GM18517 (cell line): ENCODE results near the gene SLC12A4.
"Not testable (repeated sequence)": the region's sequence is repeated elsewhere in the genome, so short reads cannot be mapped to it uniquely, and the experiment has no call there.

Experiments used
- ATAC-seq: cut with Tn5 transposase; IDR thresholded peaks from one replicate; pipeline ENCODE4 v1.9.1; 2021; ENCODE audit warnings: mild to moderate bottlenecking, moderate library complexity; ENCODE audit not compliant: unreplicated experiment

SLC12A4 gene

GRCh38 chr16:67988675-67989074 is 20.2 kb upstream of the SLC12A4 start:
- ATAC-seq: no peak

- ATAC-seq: no peak
Measured at GRCh38 chr16:67987460-67988160, 19.2 kb upstream of the SLC12A4 start.

- ATAC-seq: no peak
Measured at GRCh38 chr16:67986949-67987348, 18.5 kb upstream of the SLC12A4 start.

- ATAC-seq: no peak
Measured at GRCh38 chr16:67982011-67982696, 13.7 kb upstream of the SLC12A4 start.

- ATAC-seq: no peak
Measured at GRCh38 chr16:67979955-67980678, 11.7 kb upstream of the SLC12A4 start, which contains the start of gene DPEP3. Gene DPEP3, minus strand, starts transcription at chr16:67980499. Its CDS starts 119 bp downstream, at chr16:67980380.

GRCh38 chr16:67977469-67978227 is 9.2 kb upstream of the SLC12A4 start:
- no peak for ATAC-seq

GRCh38 chr16:67977005-67977404 is 8.6 kb upstream of the SLC12A4 start:
- ATAC-seq: no peak

- no peak for ATAC-seq
Measured at GRCh38 chr16:67976205-67976604, 7.8 kb upstream of the SLC12A4 start.

GRCh38 chr16:67975321-67976105 is 7.1 kb upstream of the SLC12A4 start:
- ATAC-seq: no peak

- not testable (repeated sequence) for ATAC-seq
Measured at GRCh38 chr16:67972285-67972684, 3.8 kb upstream of the SLC12A4 start.

GRCh38 chr16:67971111-67971510 is 2.7 kb upstream of the SLC12A4 start:
- no peak for ATAC-seq

GRCh38 chr16:67969254-67970039 is 1.0 kb upstream of the SLC12A4 start:
- no peak for ATAC-seq

- peak; percentile 36 for ATAC-seq
Measured at GRCh38 chr16:67967958-67968399, 458 bp downstream of the SLC12A4 start.

- no peak for ATAC-seq
Measured at GRCh38 chr16:67967183-67967957, 1.1 kb downstream of the SLC12A4 start.

GRCh38 chr16:67966549-67967182 is 1.8 kb downstream of the SLC12A4 start:
- ATAC-seq: no peak

- ATAC-seq: no peak
Measured at GRCh38 chr16:67965668-67966548, 2.5 kb downstream of the SLC12A4 start.

- no peak for ATAC-seq
Measured at GRCh38 chr16:67964477-67965131, 3.8 kb downstream of the SLC12A4 start.
